Panc1 (cell line): ENCODE data around the gene UPF2. TPM values are rescaled to one million over a fixed set of nuclear protein-coding genes. Genes with fewer than 3 reads are reported as not detected.

Source experiments
- ATAC-seq: fragments of 200-7000 bp; cut with Tn5 transposase; 2 replicates; pipeline ENCODE4 v1.9.1; 2020; ENCODE audit warnings: mild to moderate bottlenecking, moderate library complexity
- BruUV-seq: library from RNA; stranded (reverse); fragments of 400-500 nt; replicated peaks from 2 replicates; lab custom pipeline; 2021; lab: Mats Ljungman, UMichigan
- CTCF ChIA-PET: fragments of 300-600 bp; sonication (Branson Sonifier 250); formaldehyde crosslinking; loops from one replicate; lab custom pipeline; 2022; ENCODE audit warnings: antibody characterized with exemption; lab: Charles Lee
- POLR2A ChIA-PET: fragments of 300-600 bp; sonication (Branson Sonifier 250); formaldehyde crosslinking; loops from one replicate; lab custom pipeline; 2022; ENCODE audit warnings: antibody characterized with exemption; lab: Charles Lee
- DNase-seq: peaks from one replicate; pipeline ENCODE4 v3.0.0-alpha.2; 2010; ENCODE audit warnings: low read depth, low spot score
- H3K27ac ChIP-seq: 2 replicates; pipeline ENCODE4 v1.5.1; 2011; ENCODE audit warnings: mild to moderate bottlenecking, low read length, inconsistent platforms
- H3K27me3 ChIP-seq: fragments of 200-500 bp; sonication (Bioruptor generic); 2 replicates; pipeline ENCODE4 v1.6.0; 2014; ENCODE audit warnings: low read length, inconsistent platforms; ENCODE audit not compliant: control insufficient read depth, insufficient read depth
- H3K36me3 ChIP-seq: fragments of 200-500 bp; sonication (Bioruptor generic); 2 replicates; pipeline ENCODE4 v1.5.1; 2014; ENCODE audit warnings: inconsistent platforms, mild to moderate bottlenecking, low read length, moderate library complexity; ENCODE audit not compliant: control insufficient read depth, insufficient read depth
- H3K4me1 ChIP-seq: 2 replicates; pipeline ENCODE4 v1.5.1; 2011; ENCODE audit warnings: inconsistent platforms, mild to moderate bottlenecking, low read length, moderate library complexity; ENCODE audit not compliant: control insufficient read depth, insufficient read depth
- H3K4me3 ChIP-seq, 2 experiments: 2 replicates each; pipeline ENCODE4 v1.5.1; 2011 to 2012; ENCODE audit warnings: low read depth in 2 of 2, low read length in 2 of 2, mild to moderate bottlenecking in 2 of 2, inconsistent platforms in 1 of 2, moderate library complexity in 1 of 2
- H3K9me3 ChIP-seq: fragments of 200-500 bp; sonication (Bioruptor generic); 2 replicates; pipeline ENCODE4 v1.5.1; 2014; ENCODE audit warnings: low read depth, mild to moderate bottlenecking, inconsistent platforms, low read length, moderate library complexity; ENCODE audit not compliant: control insufficient read depth, insufficient read depth
- CTCF ChIP-seq: fragments of 450-650 bp; IDR thresholded peaks from 2 replicates; pipeline ENCODE4 v1.5.1; 2017; ENCODE audit warnings: mild to moderate bottlenecking
- POLR2AphosphoS5 ChIP-seq: IDR thresholded peaks from 2 replicates; pipeline ENCODE4 v1.6.1; 2012; ENCODE audit warnings: mild to moderate bottlenecking, low read depth, low read length, moderate library complexity
- SIN3A ChIP-seq: IDR thresholded peaks from 2 replicates; pipeline ENCODE4 v1.6.1; 2012; ENCODE audit warnings: low read depth, mild to moderate bottlenecking, low read length, moderate library complexity, borderline replicate concordance; ENCODE audit not compliant: insufficient read depth
- TCF7L2 ChIP-seq: IDR thresholded peaks from 2 replicates; pipeline ENCODE4 v1.6.1; 2011; ENCODE audit warnings: mild to moderate bottlenecking, low read depth, low read length, inconsistent platforms
- in situ Hi-C: cut with HindIII; loops from 2 replicates; pipeline ENCODE4 v1.10.0; 2016; ENCODE audit warnings: low sequenced_read_pairs, low pct_unique_long_range_greater_than_20kb
- intact Hi-C: fragments of 100-400 bp; cut with micrococcal nuclease; formaldehyde crosslinking; loops from one replicate; pipeline ENCODE4 v1.10.0; 2022; ENCODE audit not compliant: unreplicated experiment
- total RNA-seq: library from RNA; stranded (reverse); gene quantifications from one replicate; pipeline ENCODE4 v1.2.1, GENCODE V29; 2021; ENCODE audit not compliant: unreplicated experiment
- TF ChIP-seq, protein P1 (sequence below), 2 experiments: IDR thresholded peaks; 2 replicates each; pipeline ENCODE4 v1.6.1; 2011 to 2012; ENCODE audit warnings: low read depth in 2 of 2, control low read depth in 1 of 2, low read length in 1 of 2, mild to moderate bottlenecking in 1 of 2, moderate library complexity in 1 of 2; ENCODE audit not compliant: insufficient read depth in 1 of 2

The UPF2 gene
- total RNA-seq, 1 experiment from 2014 or later: 19.1 TPM

DNA sequence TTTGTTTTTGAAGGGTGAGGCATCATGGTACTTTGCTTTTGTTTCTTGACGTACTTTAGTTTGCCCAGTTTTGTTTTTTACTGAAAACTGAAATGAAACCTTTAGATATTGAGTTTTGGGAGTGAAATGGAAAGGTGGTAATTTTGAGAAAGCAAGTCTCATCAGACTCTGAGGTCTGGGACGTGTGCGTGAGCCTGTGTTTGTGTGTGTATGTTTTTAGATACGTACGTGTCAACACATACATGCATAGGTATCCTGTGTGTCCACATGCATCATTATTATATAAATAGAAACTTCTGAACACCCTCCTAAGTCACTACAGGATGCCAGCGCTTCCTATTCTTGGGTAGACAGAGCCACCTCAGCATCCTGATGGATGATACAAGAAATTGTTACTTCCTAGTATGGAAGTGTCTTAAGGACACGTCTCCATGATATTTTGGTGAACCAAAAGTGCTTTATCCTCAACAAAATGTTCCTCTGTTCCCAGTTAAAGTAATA, 171.7 kb downstream of the UPF2 start:
- BruUV-seq: no TSS peak
- TF ChIP-seq SIN3A (no peak), TCF7L2 (no peak), POLR2AphosphoS5 (no peak), CTCF (no peak)
- TF ChIP-seq, protein P1, sequence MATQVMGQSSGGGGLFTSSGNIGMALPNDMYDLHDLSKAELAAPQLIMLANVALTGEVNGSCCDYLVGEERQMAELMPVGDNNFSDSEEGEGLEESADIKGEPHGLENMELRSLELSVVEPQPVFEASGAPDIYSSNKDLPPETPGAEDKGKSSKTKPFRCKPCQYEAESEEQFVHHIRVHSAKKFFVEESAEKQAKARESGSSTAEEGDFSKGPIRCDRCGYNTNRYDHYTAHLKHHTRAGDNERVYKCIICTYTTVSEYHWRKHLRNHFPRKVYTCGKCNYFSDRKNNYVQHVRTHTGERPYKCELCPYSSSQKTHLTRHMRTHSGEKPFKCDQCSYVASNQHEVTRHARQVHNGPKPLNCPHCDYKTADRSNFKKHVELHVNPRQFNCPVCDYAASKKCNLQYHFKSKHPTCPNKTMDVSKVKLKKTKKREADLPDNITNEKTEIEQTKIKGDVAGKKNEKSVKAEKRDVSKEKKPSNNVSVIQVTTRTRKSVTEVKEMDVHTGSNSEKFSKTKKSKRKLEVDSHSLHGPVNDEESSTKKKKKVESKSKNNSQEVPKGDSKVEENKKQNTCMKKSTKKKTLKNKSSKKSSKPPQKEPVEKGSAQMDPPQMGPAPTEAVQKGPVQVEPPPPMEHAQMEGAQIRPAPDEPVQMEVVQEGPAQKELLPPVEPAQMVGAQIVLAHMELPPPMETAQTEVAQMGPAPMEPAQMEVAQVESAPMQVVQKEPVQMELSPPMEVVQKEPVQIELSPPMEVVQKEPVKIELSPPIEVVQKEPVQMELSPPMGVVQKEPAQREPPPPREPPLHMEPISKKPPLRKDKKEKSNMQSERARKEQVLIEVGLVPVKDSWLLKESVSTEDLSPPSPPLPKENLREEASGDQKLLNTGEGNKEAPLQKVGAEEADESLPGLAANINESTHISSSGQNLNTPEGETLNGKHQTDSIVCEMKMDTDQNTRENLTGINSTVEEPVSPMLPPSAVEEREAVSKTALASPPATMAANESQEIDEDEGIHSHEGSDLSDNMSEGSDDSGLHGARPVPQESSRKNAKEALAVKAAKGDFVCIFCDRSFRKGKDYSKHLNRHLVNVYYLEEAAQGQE (IDR thresholded peaks at IDR 0.05; ENCODE audit: insufficient read depth in 1 of 2, low read depth in 2 of 2, low read length in 1 of 2): no peak
- Histone ChIP-seq H3K4me3 (no peak overlapping the region), H3K9me3 (no peaks in the 10 kb centered on the region), H3K27ac (no peak overlapping the region), H3K27me3 (no peaks in the 10 kb centered on the region), H3K36me3 (no peaks in the 10 kb centered on the region), H3K4me1 (peaks cover 5% of the 10 kb centered on the region)
- ATAC-seq: no peak
- no peak for DNase-seq
- ChIA-PET CTCF (no interaction called here), POLR2A (no interaction called here)
- in situ Hi-C loops: no loop called here
- intact Hi-C loops: no loop called here

- Histone ChIP-seq H3K36me3 (no peaks in the 10 kb centered on the region), H3K27me3 (no peaks in the 10 kb centered on the region), H3K4me3 (no peak overlapping the region), H3K9me3 (no peaks in the 10 kb centered on the region), H3K4me1 (no peaks in the 10 kb centered on the region; the same call in 1 of the 2 replicates), H3K27ac (no peak overlapping the region)
- ATAC-seq: no peak
- ChIA-PET POLR2A (no interaction called here), CTCF (no interaction called here)
- DNase-seq: no peak
- no TSS peak for BruUV-seq
- in situ Hi-C loops (no loop called here), intact Hi-C loops (no loop called here)
- TF ChIP-seq CTCF (no peak), TCF7L2 (no peak), POLR2AphosphoS5 (no peak)
- TF ChIP-seq, protein P1 (IDR thresholded peaks at IDR 0.05; ENCODE audit: insufficient read depth in 1 of 2, low read depth in 2 of 2, low read length in 1 of 2): no peak
Observed at GRCh38 chr10:11870461-11870780, 172.2 kb downstream of the UPF2 start.

Other genes with a start within 250 kb of the UPF2 start
- gene PROSER2, start 219.5 kb downstream of the UPF2 start, total RNA-seq: 4.1 TPM
- gene DHTKD1, start 26.1 kb upstream of the UPF2 start, total RNA-seq: 15.8 TPM
- gene SEC61A2, start 86.9 kb upstream of the UPF2 start, total RNA-seq: 8.8 TPM
- 54.0 TPM for gene NUDT5, start 153.1 kb upstream of the UPF2 start, total RNA-seq
- gene CDC123, start 153.4 kb upstream of the UPF2 start, total RNA-seq: 66.3 TPM